GM23248 (cell line): ENCODE measurements around the gene MAMDC2. TPM values are rescaled to one million over a fixed set of nuclear protein-coding genes. Genes with fewer than 3 reads are reported as not detected.
A peak's percentile ranks its signal among the peaks of the same experiment; 100 is the strongest.
"Not testable (repeated sequence)": the region's sequence is repeated elsewhere in the genome, so short reads cannot be mapped to it uniquely, and the experiment has no call there.

Experiments
- DNase-seq: peaks from one replicate; pipeline ENCODE4 v3.0.0-alpha.2; 2015
- H2AFZ ChIP-seq: fragments of 200-600 bp; sonication (generic); 2 replicates; pipeline ENCODE4 v1.6.1; 2016; ENCODE audit warnings: antibody characterized with exemption
- H3F3A ChIP-seq: fragments of 200-600 bp; sonication (generic); 2 replicates; pipeline ENCODE4 v1.6.1; 2016; ENCODE audit warnings: mild to moderate bottlenecking, antibody characterized with exemption, mixed run types; ENCODE audit not compliant: insufficient read depth
- H3K27ac ChIP-seq: fragments of 200-600 bp; sonication (generic); 2 replicates; pipeline ENCODE4 v1.5.1; 2016; ENCODE audit warnings: mild to moderate bottlenecking
- H3K27me3 ChIP-seq: fragments of 200-600 bp; sonication (generic); replicated peaks from 2 replicates; pipeline ENCODE4 v1.6.1; 2016; ENCODE audit warnings: mild to moderate bottlenecking; ENCODE audit not compliant: insufficient read depth
- H3K36me3 ChIP-seq: fragments of 200-600 bp; sonication (generic); 2 replicates; pipeline ENCODE4 v1.6.1; 2016; ENCODE audit warnings: low read depth, mild to moderate bottlenecking
- H3K4me1 ChIP-seq: fragments of 200-600 bp; sonication (generic); 2 replicates; pipeline ENCODE4 v1.6.1; 2016; ENCODE audit warnings: mild to moderate bottlenecking; ENCODE audit not compliant: insufficient read depth
- H3K4me2 ChIP-seq: fragments of 200-600 bp; sonication (generic); one replicate; pipeline ENCODE4 v1.6.1; 2016; ENCODE audit warnings: mild to moderate bottlenecking; ENCODE audit not compliant: unreplicated experiment
- H3K4me3 ChIP-seq: fragments of 200-600 bp; sonication (generic); 2 replicates; pipeline ENCODE4 v1.5.1; 2016; ENCODE audit warnings: mild to moderate bottlenecking
- H3K79me2 ChIP-seq: fragments of 200-600 bp; sonication (generic); 2 replicates; pipeline ENCODE4 v1.6.1; 2016; ENCODE audit warnings: mild to moderate bottlenecking; ENCODE audit not compliant: insufficient read depth
- H3K9ac ChIP-seq: fragments of 200-600 bp; sonication (generic); 2 replicates; pipeline ENCODE4 v1.6.1; 2016; ENCODE audit warnings: mild to moderate bottlenecking
- H3K9me2 ChIP-seq: fragments of 200-600 bp; sonication (generic); 2 replicates; pipeline ENCODE4 v1.6.1; 2016; ENCODE audit warnings: mixed run types, mild to moderate bottlenecking, moderate library complexity; ENCODE audit not compliant: insufficient read depth
- H3K9me3 ChIP-seq: fragments of 200-600 bp; sonication (generic); one replicate; pipeline ENCODE4 v1.6.1; 2017; ENCODE audit warnings: low read depth
- H4K20me1 ChIP-seq: fragments of 200-600 bp; sonication (generic); 2 replicates; pipeline ENCODE4 v1.6.0; 2016; ENCODE audit not compliant: insufficient read depth
- EZH2 ChIP-seq: fragments of 200-600 bp; sonication (generic); IDR thresholded peaks from 2 replicates; pipeline ENCODE4 v1.6.1; 2018; ENCODE audit warnings: antibody characterized with exemption, mild to moderate bottlenecking; ENCODE audit not compliant: insufficient read depth, poor library complexity, severe bottlenecking
- EZH2phosphoT487 ChIP-seq: fragments of 200-600 bp; sonication (generic); IDR thresholded peaks from 2 replicates; pipeline ENCODE4 v1.6.1; 2018; ENCODE audit warnings: antibody characterized with exemption, moderate library complexity, mild to moderate bottlenecking, low read depth; ENCODE audit not compliant: insufficient read depth
- WGBS, 2 experiments: methylation state at CpG; one replicate each; pipeline ENCODE4 v1.1.6; 2015 to 2017; ENCODE audit warnings: low lambda C conversion rate in 2 of 2, low coverage in 1 of 2; ENCODE audit errors: missing lambda C conversion rate in 2 of 2; 5-methylcytosine and 5-hydroxymethylcytosine counted together
- in situ Hi-C: fragments of 300-500 bp; cut with MboI; formaldehyde crosslinking; loops from 2 replicates; pipeline ENCODE4 v1.15.0; 2020
- polyA plus RNA-seq: library from polyadenylated mRNA; unstranded; fragments of >200 nt; fragmentation: Nextera tagmentation; extraction: Ambion mirVana; gene quantifications from 2 replicates; pipeline ENCODE4 v1.2.1, GENCODE V29; 2016
- total RNA-seq: library from RNA; depleted of rRNA; stranded (reverse); fragments of >200 nt; shearing (Covaris generic); gene quantifications from 2 replicates; pipeline ENCODE4 v1.2.3, GENCODE V29; 2014

The MAMDC2 gene
- total and polyA plus RNA-seq, 2 experiments from 2014 or later, result 0.45 TPM; not detected in 1

DNA sequence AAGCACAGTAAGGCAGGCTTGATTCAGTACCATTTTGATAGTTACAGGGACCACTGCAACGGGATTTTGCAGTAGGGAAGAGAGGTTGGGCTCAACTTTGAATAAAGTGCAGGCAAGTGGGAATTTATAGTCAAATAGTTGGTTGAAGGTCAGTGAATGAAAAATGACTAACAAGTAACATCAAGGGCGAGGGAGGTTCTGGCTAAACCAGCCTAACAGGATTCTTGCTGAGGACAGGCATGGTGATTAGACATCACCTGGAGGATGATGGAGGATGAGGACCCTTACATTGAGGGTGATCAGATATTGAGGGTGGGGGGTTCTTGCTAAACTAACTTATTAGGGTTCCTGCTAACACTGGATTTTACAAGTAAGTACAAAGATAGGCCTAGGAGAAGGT lies 149.1 kb downstream of the MAMDC2 start:
- no peaks in the 10 kb centered on the region for H3K36me3 ChIP-seq
- no peak overlapping the region for H3K4me2 ChIP-seq
- in situ Hi-C loops, result no loop called here

DNA sequence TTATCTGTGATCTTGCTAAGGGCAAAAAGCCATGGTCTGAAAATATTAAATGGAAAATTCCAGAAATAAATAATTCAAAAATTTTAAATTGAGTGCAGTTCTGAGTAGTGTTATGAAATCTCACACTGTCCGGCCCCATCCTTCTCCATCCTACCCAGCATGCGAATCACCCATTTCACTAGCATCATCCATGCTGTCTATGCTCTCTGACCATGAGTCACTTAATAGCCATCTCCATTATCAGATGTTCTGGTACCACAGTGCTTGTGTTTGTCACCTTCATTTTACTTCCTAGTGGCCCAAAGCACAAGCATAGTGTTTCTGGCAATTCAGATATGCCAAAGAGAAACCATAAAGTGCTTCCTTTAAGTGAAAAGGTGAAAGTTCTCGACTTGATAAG lies 151.8 kb downstream of the MAMDC2 start:
- peak; percentile 73 for DNase-seq
- H3K9ac ChIP-seq, result no peak overlapping the region
- H2AFZ ChIP-seq, result no peak overlapping the region
- in situ Hi-C loops, result no loop called here
- 68 to 69% methylated on average over 3 of the region's 3 CpGs for WGBS, 2 experiments
- no peaks in the 10 kb centered on the region for H3K9me2 ChIP-seq
- H3K9me3 ChIP-seq, result no peaks in the 10 kb centered on the region
- no peaks in the 10 kb centered on the region for H3K36me3 ChIP-seq
- TF ChIP-seq EZH2phosphoT487, result no peak
- TF ChIP-seq EZH2, result no peak
- H3K27ac ChIP-seq, result no peak overlapping the region
- no peak overlapping the region for H3K4me2 ChIP-seq
- H3K79me2 ChIP-seq, result no peaks in the 10 kb centered on the region
- no peaks in the 10 kb centered on the region for H3K4me1 ChIP-seq
- no peaks in the 10 kb centered on the region for H4K20me1 ChIP-seq
- no peaks in the 10 kb centered on the region for H3K27me3 ChIP-seq
- H3F3A ChIP-seq, result no peaks in the 10 kb centered on the region
- no peak overlapping the region for H3K4me3 ChIP-seq

More for the DNA sequence above, 149.1 kb downstream of the MAMDC2 start:
- no peaks in the 10 kb centered on the region for H4K20me1 ChIP-seq
- no peak for DNase-seq
- no peaks in the 10 kb centered on the region for H3F3A ChIP-seq
- no peaks in the 10 kb centered on the region for H3K9me3 ChIP-seq
- H3K9ac ChIP-seq, result no peak overlapping the region
- no peaks in the 10 kb centered on the region for H3K79me2 ChIP-seq
- H3K27ac ChIP-seq, result no peak overlapping the region
- no peaks in the 10 kb centered on the region for H3K27me3 ChIP-seq
- no peaks in the 10 kb centered on the region for H3K4me1 ChIP-seq
- no peaks in the 10 kb centered on the region for H3K9me2 ChIP-seq
- H2AFZ ChIP-seq, result no peak overlapping the region
- 64 to 68% methylated on average over 2 of the region's 2 CpGs for WGBS, 2 experiments
- TF ChIP-seq EZH2, result no peak
- H3K4me3 ChIP-seq, result no peak overlapping the region

DNA sequence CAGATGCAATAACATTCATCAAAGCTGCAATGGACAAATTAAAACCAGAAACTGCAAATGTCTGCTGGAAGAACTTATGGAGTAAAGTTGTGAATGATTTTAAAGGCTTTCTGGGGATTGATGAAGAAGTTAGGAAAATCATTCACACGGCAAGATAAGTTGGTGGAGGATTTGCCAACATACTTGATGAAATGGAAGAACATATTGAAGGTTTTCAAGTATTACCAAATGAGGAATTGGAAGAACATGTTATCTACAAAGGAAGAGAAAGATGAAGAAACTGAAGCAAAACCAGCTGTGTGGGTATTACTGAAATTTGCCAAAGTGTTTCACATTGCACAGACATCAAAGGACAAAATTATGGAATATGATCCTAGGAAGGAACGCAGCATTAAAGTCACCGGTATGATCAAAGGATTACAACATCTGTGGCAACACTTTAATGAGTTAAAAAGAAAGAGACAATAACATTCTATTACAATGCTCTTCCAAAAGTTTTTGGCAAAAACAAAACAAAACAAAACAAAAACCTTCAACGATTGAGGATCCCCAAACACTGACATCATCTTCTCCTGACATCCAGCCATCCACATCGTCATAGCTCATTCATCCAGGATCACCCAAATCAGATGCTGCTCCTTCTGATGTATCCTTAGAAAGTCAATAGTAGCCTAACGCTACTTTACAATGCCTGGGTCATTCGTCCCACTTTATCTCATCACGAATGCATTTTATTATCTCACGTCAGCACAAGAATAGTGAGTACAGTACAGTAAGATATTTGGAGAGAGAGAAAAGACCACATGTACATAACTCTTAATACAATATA lies 153.8 kb downstream of the MAMDC2 start:
- Histone ChIP-seq H3F3A (no peaks in the 10 kb centered on the region), H3K9ac (no peak overlapping the region), H3K4me2 (no peak overlapping the region), H3K4me1 (no peaks in the 10 kb centered on the region), H3K9me2 (no peaks in the 10 kb centered on the region), H3K4me3 (no peak overlapping the region), H2AFZ (no peak overlapping the region), H3K9me3 (no peaks in the 10 kb centered on the region), H3K27me3 (no peaks in the 10 kb centered on the region), H3K27ac (no peak overlapping the region), H3K36me3 (no peaks in the 10 kb centered on the region), H3K79me2 (no peaks in the 10 kb centered on the region), H4K20me1 (no peaks in the 10 kb centered on the region)
- DNase-seq, result no peak
- 14 to 16% methylated on average over 9 of the region's 9 CpGs for WGBS, 2 experiments
- in situ Hi-C loops, result no loop called here
- no peak for TF ChIP-seq EZH2phosphoT487
- no peak for TF ChIP-seq EZH2

DNA sequence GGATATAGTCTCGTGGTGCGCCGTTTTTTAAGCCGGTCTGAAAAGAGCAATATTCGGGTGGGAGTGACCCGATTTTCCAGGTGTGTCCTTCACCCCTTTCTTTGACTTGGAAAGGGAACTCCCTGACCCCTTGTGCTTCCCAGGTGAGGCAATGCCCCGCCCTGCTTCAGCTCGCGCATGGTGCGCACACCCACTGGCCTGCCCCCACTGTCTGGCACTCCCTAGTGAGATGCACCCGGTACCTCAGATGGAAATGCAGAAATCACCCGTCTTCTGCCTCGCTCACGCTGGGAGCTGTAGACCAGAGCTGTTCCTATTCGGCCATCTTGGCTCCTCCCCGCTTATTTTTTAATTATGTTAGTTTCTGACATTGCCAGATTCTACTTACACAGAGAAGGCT lies 161.1 kb downstream of the MAMDC2 start:
- H4K20me1 ChIP-seq, in situ Hi-C loops, H3K9ac ChIP-seq, H3F3A ChIP-seq, H3K4me1 ChIP-seq, H2AFZ ChIP-seq, H3K27ac ChIP-seq, H3K4me3 ChIP-seq, H3K9me3 ChIP-seq, H3K36me3 ChIP-seq, H3K9me2 ChIP-seq, DNase-seq, H3K79me2 ChIP-seq, H3K4me2 ChIP-seq, H3K27me3 ChIP-seq: not testable (repeated sequence)
- WGBS, 2 experiments, result 93 to 94% methylated on average over 15 to 16 of the region's 16 CpGs
